HFF-Myc (cell line): ENCODE results near the gene SH3BP4.

Experiments
- DNase-seq: peaks from one replicate; pipeline ENCODE4 v3.0.0-alpha.2; 2011; ENCODE audit warnings: low read depth; ENCODE audit errors: extremely low read depth
- H3K4me3 ChIP-seq: replicated peaks from 2 replicates; pipeline ENCODE4 v1.5.1; 2011; ENCODE audit warnings: low read depth, mild to moderate bottlenecking, control low read depth, low read length
- TF ChIP-seq, protein P1 (sequence below): IDR thresholded peaks from 2 replicates; pipeline ENCODE4 v1.5.1; 2012; ENCODE audit warnings: mild to moderate bottlenecking, low read depth, low read length, control low read depth; ENCODE audit errors: missing control alignments

SH3BP4 gene

DNA sequence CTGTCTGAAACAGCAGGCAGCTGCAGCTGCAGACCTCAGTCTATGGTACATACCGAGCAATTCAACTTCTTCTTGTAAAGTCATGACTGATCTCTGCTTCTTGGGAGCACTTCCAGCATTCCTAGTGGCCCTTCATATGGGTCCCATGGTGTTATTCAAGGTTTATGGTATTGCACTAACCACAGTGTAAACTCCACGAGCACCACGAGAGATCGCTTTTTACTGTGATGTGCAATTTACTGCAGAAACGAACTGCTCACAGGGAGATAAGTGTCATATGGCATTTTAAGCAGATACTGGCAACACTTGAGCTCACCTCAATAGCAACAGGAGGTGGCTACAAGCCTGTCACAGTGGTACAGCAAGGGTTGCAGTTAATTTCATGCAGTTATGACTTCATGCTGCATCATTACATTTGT is 38.6 kb upstream of the SH3BP4 start:
- DNase-seq, result no peak
- H3K4me3 ChIP-seq, result no peak overlapping the region
- TF ChIP-seq, protein P1, sequence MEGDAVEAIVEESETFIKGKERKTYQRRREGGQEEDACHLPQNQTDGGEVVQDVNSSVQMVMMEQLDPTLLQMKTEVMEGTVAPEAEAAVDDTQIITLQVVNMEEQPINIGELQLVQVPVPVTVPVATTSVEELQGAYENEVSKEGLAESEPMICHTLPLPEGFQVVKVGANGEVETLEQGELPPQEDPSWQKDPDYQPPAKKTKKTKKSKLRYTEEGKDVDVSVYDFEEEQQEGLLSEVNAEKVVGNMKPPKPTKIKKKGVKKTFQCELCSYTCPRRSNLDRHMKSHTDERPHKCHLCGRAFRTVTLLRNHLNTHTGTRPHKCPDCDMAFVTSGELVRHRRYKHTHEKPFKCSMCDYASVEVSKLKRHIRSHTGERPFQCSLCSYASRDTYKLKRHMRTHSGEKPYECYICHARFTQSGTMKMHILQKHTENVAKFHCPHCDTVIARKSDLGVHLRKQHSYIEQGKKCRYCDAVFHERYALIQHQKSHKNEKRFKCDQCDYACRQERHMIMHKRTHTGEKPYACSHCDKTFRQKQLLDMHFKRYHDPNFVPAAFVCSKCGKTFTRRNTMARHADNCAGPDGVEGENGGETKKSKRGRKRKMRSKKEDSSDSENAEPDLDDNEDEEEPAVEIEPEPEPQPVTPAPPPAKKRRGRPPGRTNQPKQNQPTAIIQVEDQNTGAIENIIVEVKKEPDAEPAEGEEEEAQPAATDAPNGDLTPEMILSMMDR, result no peak

- no peak for DNase-seq
- no peak overlapping the region for H3K4me3 ChIP-seq
- TF ChIP-seq, protein P1, result no peak
Observed at GRCh38 chr2:234914371-234915154, 37.3 kb upstream of the SH3BP4 start.

DNA sequence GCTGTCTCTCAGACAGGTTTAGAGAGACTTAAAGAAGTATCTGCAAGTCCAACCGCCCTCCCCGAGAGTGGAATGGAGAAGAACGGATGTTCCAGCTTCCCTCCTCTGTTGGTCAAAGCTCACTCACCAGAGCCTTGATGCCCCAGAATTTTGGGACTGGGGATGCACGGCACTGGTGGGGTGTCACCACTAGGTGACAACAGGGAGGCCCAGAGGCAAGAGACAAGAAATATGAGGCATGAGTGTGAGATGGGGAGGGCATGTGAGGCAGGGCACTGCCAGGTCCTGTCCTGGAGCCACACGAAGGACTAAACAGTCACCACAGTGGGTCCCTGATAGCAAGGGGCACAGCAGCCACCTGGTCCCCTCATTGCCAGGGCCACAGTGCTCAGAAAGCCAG is 35.1 kb upstream of the SH3BP4 start:
- no peak overlapping the region for H3K4me3 ChIP-seq
- TF ChIP-seq, protein P1, result no peak
- no peak for DNase-seq

DNA sequence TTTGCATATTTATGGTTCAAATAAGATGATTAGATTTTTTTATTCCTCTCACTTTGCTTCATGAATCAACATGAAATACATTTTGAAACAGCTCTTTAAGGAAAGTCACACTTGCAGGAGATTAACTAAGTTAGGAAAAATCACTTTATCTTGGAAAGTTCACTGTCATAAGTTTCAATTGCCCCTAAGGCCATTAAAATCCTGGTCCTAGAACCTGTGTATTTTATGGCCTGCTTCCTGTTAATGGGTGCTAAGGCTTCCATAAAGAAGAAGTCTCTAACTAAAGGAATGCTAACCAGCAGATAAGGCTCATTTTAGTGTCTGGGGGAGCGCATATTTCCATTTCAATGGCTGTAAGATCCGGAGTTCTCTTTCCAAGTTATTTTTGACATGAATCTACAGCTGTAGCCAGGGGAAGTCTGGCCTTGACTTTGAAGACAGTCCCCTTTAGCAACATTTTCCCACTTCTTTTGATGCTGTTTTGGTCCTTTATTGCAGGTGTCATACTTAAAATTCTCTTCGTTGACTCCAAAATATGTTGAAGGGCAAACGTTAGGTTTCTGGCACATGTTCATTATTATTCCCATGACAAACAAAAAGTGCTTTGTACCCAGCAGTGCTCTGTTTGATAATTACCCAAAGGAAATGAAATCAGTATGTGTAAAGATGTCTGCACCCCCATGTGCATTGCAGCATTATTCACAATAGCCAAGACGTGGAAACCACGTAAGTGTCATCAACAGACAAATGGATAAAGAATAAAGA is 34.4 kb upstream of the SH3BP4 start:
- DNase-seq, result no peak
- TF ChIP-seq, protein P1, result no peak
- no peak overlapping the region for H3K4me3 ChIP-seq

DNA sequence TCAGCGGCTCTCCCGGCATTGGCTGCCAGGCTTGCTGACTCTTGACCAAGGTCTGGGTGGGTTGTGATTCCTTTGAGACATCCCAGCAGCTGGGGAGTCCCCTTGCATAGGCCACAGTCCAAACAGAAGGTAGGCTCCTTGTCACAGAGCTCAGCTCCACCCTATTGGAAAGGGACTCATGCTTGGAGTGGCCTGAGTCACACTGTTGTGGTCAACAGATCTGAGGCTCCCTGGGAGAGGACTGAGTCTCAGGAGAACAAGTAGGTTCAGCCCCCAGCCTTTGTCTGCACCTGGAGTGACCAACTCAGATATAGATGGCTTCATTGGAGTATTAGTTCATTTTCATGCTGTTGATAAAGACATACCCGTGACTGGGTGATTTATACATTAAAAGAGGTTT is 32.1 kb upstream of the SH3BP4 start:
- H3K4me3 ChIP-seq, result no peak overlapping the region
- DNase-seq, result no peak
- TF ChIP-seq, protein P1, result no peak

- no peak for DNase-seq
- no peak overlapping the region for H3K4me3 ChIP-seq
- TF ChIP-seq, protein P1, result no peak
Observed at GRCh38 chr2:234920836-234921235, 31.0 kb upstream of the SH3BP4 start.
